ENCODE results near the gene FGF12.

FGF12 gene

DNA sequence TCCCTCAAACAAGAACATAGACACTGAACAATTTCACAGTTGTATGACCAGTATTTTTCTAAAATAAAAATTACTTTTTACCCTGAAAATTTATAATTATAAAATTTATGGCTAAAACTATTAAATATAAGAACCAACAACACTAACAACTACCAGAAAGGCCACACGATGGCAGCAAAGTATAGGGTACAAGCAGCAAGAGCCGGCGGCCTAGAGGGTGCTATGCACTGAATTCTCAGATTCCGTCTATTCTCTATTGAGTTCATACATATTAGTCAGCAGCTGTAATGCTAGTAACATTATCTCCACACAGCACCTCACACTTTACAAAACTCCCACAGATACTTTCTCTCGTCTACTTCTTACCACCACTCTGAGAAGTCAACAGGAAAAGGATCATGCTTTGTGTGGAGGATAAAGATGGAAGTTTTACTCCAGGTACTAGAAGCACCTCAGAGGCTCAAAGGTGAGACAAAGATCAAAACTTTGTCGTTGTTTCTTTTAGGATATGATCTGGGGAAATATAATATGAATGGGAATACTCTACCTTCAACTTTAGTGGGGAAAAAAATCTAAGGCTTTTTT lies 160.5 kb downstream of the FGF12 start:
- H3K23ac ChIP-seq (ENCODE audit: low read length in 2 of 2) = no peak overlapping the region
- H3K14ac ChIP-seq (ENCODE audit: low read length in 2 of 2) = no peak overlapping the region
- H3K4me3 ChIP-seq (ENCODE audit: insufficient read depth in 1 of 2, low read depth in 1 of 2, low read length in 2 of 2) = no peak overlapping the region
- no peak overlapping the region for H2BK12ac ChIP-seq (ENCODE audit: low read length in 2 of 2)
- no peak overlapping the region for H3K18ac ChIP-seq (ENCODE audit: low read depth in 1 of 2, low read length in 2 of 2)
- peak; percentile 67 for DNase-seq
- H3K4me2 ChIP-seq (ENCODE audit: low read length, poor library complexity, severe bottlenecking) = no peak overlapping the region
- H2AK5ac ChIP-seq (ENCODE audit: low read length, severe bottlenecking) = no peak overlapping the region
- no peak overlapping the region for H2BK15ac ChIP-seq (ENCODE audit: low read depth, poor library complexity, severe bottlenecking)
- no peak overlapping the region for H4K8ac ChIP-seq (ENCODE audit: low read length)
- no peaks in the 10 kb centered on the region for H3K9me3 ChIP-seq (ENCODE audit: control insufficient read depth, low read length)
- H3K79me1 ChIP-seq (replicated peaks; ENCODE audit: low read length, poor library complexity, severe bottlenecking) = no peaks in the 10 kb centered on the region
- H3K4me1 ChIP-seq (ENCODE audit: control insufficient read depth, insufficient read depth, low read depth, low read length) = peaks cover 1% of the 10 kb centered on the region
- no peak overlapping the region for H2AFZ ChIP-seq (ENCODE audit: low read depth, low read length)
- H3K36me3 ChIP-seq (ENCODE audit: control insufficient read depth in 1 of 2, insufficient read depth in 2 of 2, low read depth in 1 of 2, low read length in 2 of 2) = no peaks in the 10 kb centered on the region
- no peak overlapping the region for H2BK120ac ChIP-seq (ENCODE audit: low read depth, low read length)
- WGBS = 21% methylated on average over 5 of the region's 6 CpGs
- no peak overlapping the region for H3K27ac ChIP-seq (ENCODE audit: low read length, poor library complexity, severe bottlenecking)
- H3K27me3 ChIP-seq (ENCODE audit: control insufficient read depth in 1 of 2, insufficient read depth in 1 of 2, low read length in 2 of 2) = no peaks in the 10 kb centered on the region
- no peak overlapping the region for H3K4ac ChIP-seq (ENCODE audit: low read depth in 1 of 2, low read length in 2 of 2)
- no peak overlapping the region for H4K91ac ChIP-seq (ENCODE audit: low read length)
- no peak overlapping the region for H3K9ac ChIP-seq (ENCODE audit: low read length)
- no peak overlapping the region for H2BK5ac ChIP-seq (ENCODE audit: low read depth, low read length, poor library complexity, severe bottlenecking)

DNA sequence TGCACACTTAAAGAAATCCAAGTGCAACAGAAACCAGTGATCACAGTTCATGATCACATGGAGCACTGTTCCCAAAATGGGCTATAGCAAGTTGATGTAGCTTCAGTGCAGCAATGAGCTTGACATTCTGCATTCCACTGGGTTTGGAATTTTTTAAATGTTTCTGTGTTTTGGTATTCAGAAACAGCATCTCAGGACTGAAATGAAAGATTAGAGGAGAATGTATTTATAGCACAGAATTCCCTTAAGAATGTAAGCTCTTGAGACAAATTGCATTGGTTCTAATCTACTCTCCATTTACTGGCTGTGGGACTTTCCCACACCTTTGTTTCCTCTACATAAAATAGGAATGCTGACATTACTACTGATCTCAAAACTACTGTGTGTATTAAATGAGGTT lies 162.7 kb downstream of the FGF12 start:
- no peak overlapping the region for H2BK12ac ChIP-seq (ENCODE audit: low read length in 2 of 2)
- no peak overlapping the region for H3K4ac ChIP-seq (ENCODE audit: low read depth in 1 of 2, low read length in 2 of 2)
- no peak overlapping the region for H2AFZ ChIP-seq (ENCODE audit: low read depth, low read length)
- no peaks in the 10 kb centered on the region for H3K79me1 ChIP-seq (replicated peaks; ENCODE audit: low read length, poor library complexity, severe bottlenecking)
- H2AK5ac ChIP-seq (ENCODE audit: low read length, severe bottlenecking) = no peak overlapping the region
- no peak overlapping the region for H3K4me2 ChIP-seq (ENCODE audit: low read length, poor library complexity, severe bottlenecking)
- no peak for DNase-seq
- H3K4me1 ChIP-seq (ENCODE audit: control insufficient read depth, insufficient read depth, low read depth, low read length) = no peaks in the 10 kb centered on the region
- no peak overlapping the region for H3K27ac ChIP-seq (ENCODE audit: low read length, poor library complexity, severe bottlenecking)
- no peak overlapping the region for H3K9ac ChIP-seq (ENCODE audit: low read length)
- H3K36me3 ChIP-seq (ENCODE audit: control insufficient read depth in 1 of 2, insufficient read depth in 2 of 2, low read depth in 1 of 2, low read length in 2 of 2) = no peaks in the 10 kb centered on the region
- H3K18ac ChIP-seq (ENCODE audit: low read depth in 1 of 2, low read length in 2 of 2) = no peak overlapping the region
- H2BK15ac ChIP-seq (ENCODE audit: low read depth, poor library complexity, severe bottlenecking) = no peak overlapping the region
- no peak overlapping the region for H3K4me3 ChIP-seq (ENCODE audit: insufficient read depth in 1 of 2, low read depth in 1 of 2, low read length in 2 of 2)
- H3K14ac ChIP-seq (ENCODE audit: low read length in 2 of 2) = no peak overlapping the region
- H4K91ac ChIP-seq (ENCODE audit: low read length) = no peak overlapping the region
- no peak overlapping the region for H2BK5ac ChIP-seq (ENCODE audit: low read depth, low read length, poor library complexity, severe bottlenecking)
- no peaks in the 10 kb centered on the region for H3K27me3 ChIP-seq (ENCODE audit: control insufficient read depth in 1 of 2, insufficient read depth in 1 of 2, low read length in 2 of 2)
- H4K8ac ChIP-seq (ENCODE audit: low read length) = no peak overlapping the region
- no peak overlapping the region for H3K23ac ChIP-seq (ENCODE audit: low read length in 2 of 2)
- no peaks in the 10 kb centered on the region for H3K9me3 ChIP-seq (ENCODE audit: control insufficient read depth, low read length)
- H2BK120ac ChIP-seq (ENCODE audit: low read depth, low read length) = no peak overlapping the region

DNA sequence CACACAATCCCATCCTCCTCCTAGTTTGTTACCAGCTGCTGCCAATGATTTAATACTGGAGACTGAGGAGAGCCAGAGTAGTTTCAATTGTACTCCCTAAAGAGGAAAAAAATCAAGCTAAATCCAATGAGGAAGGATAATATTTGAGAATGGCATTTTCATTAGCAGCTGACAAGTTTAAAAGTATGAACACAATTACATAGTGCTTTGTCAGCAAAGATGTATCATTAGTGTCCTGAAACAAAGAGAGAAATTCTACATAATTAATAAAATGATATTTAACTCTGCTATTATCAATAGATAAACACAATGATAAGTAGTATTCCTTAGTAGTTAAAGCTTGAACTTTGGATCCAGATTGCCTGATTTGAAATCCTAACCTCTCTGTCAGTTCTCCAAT lies 163.9 kb downstream of the FGF12 start:
- Histone ChIP-seq H2AK5ac (ENCODE audit: low read length, severe bottlenecking) (no peak overlapping the region), H3K14ac (ENCODE audit: low read length in 2 of 2) (no peak overlapping the region), H3K18ac (ENCODE audit: low read depth in 1 of 2, low read length in 2 of 2) (no peak overlapping the region), H4K8ac (ENCODE audit: low read length) (no peak overlapping the region), H3K36me3 (ENCODE audit: control insufficient read depth in 1 of 2, insufficient read depth in 2 of 2, low read depth in 1 of 2, low read length in 2 of 2) (no peaks in the 10 kb centered on the region), H2BK120ac (ENCODE audit: low read depth, low read length) (no peak overlapping the region), H3K4ac (ENCODE audit: low read depth in 1 of 2, low read length in 2 of 2) (no peak overlapping the region), H4K91ac (ENCODE audit: low read length) (no peak overlapping the region), H3K79me1 (replicated peaks; ENCODE audit: low read length, poor library complexity, severe bottlenecking) (no peaks in the 10 kb centered on the region), H2AFZ (ENCODE audit: low read depth, low read length) (no peak overlapping the region), H3K27ac (ENCODE audit: low read length, poor library complexity, severe bottlenecking) (no peak overlapping the region), H2BK5ac (ENCODE audit: low read depth, low read length, poor library complexity, severe bottlenecking) (no peak overlapping the region), H2BK12ac (ENCODE audit: low read length in 2 of 2) (no peak overlapping the region), H3K4me3 (ENCODE audit: insufficient read depth in 1 of 2, low read depth in 1 of 2, low read length in 2 of 2) (no peak overlapping the region), H3K9ac (ENCODE audit: low read length) (no peak overlapping the region), H3K9me3 (ENCODE audit: control insufficient read depth, low read length) (no peaks in the 10 kb centered on the region), H3K4me1 (ENCODE audit: control insufficient read depth, insufficient read depth, low read depth, low read length) (no peaks in the 10 kb centered on the region), H3K23ac (ENCODE audit: low read length in 2 of 2) (no peak overlapping the region), H2BK15ac (ENCODE audit: low read depth, poor library complexity, severe bottlenecking) (no peak overlapping the region), H3K4me2 (ENCODE audit: low read length, poor library complexity, severe bottlenecking) (no peak overlapping the region), H3K27me3 (ENCODE audit: control insufficient read depth in 1 of 2, insufficient read depth in 1 of 2, low read length in 2 of 2) (no peaks in the 10 kb centered on the region)
- DNase-seq = no peak

DNA sequence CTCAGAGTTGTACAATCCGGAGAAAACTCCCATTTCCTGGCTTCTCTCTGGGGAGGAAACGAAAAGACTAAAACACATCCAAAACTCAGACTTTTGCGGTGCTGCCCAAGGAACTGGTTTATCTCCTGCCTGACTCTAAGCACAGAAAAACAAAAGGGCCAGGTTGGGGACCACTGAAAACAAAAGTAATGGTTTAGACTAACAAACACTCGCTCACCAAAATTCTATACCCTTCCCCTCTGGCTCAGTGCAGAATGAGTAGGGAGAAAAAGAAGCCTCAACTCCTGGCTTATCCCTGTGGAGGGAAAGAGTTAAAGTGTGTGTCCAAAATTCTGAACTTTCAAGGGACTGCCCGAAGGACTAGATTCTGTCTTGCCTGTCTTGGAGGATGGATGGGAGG lies 173.6 kb downstream of the FGF12 start:
- DNase-seq = no peak
- Histone ChIP-seq H3K27me3 (ENCODE audit: control insufficient read depth in 1 of 2, insufficient read depth in 1 of 2, low read length in 2 of 2) (no peaks in the 10 kb centered on the region), H3K4ac (ENCODE audit: low read depth in 1 of 2, low read length in 2 of 2) (no peak overlapping the region), H3K18ac (ENCODE audit: low read depth in 1 of 2, low read length in 2 of 2) (no peak overlapping the region), H2BK12ac (ENCODE audit: low read length in 2 of 2) (no peak overlapping the region), H3K9ac (ENCODE audit: low read length) (no peak overlapping the region), H3K23ac (ENCODE audit: low read length in 2 of 2) (no peak overlapping the region), H3K4me1 (ENCODE audit: control insufficient read depth, insufficient read depth, low read depth, low read length) (no peaks in the 10 kb centered on the region), H3K9me3 (ENCODE audit: control insufficient read depth, low read length) (peaks cover 3% of the 10 kb centered on the region), H3K27ac (ENCODE audit: low read length, poor library complexity, severe bottlenecking) (no peak overlapping the region), H2AFZ (ENCODE audit: low read depth, low read length) (no peak overlapping the region), H3K4me3 (ENCODE audit: insufficient read depth in 1 of 2, low read depth in 1 of 2, low read length in 2 of 2) (no peak overlapping the region), H2AK5ac (ENCODE audit: low read length, severe bottlenecking) (no peak overlapping the region), H3K36me3 (ENCODE audit: control insufficient read depth in 1 of 2, insufficient read depth in 2 of 2, low read depth in 1 of 2, low read length in 2 of 2) (no peaks in the 10 kb centered on the region), H4K91ac (ENCODE audit: low read length) (no peak overlapping the region), H3K79me1 (replicated peaks; ENCODE audit: low read length, poor library complexity, severe bottlenecking) (no peaks in the 10 kb centered on the region), H4K8ac (ENCODE audit: low read length) (no peak overlapping the region), H3K14ac (ENCODE audit: low read length in 2 of 2) (no peak overlapping the region), H2BK5ac (ENCODE audit: low read depth, low read length, poor library complexity, severe bottlenecking) (no peak overlapping the region), H2BK15ac (ENCODE audit: low read depth, poor library complexity, severe bottlenecking) (no peak overlapping the region), H2BK120ac (ENCODE audit: low read depth, low read length) (no peak overlapping the region), H3K4me2 (ENCODE audit: low read length, poor library complexity, severe bottlenecking) (no peak overlapping the region)
- WGBS = 82% methylated on average over 4 of the region's 5 CpGs
